Measurements from ENCODE around the gene EVPL. TPM values are rescaled to one million over a fixed set of nuclear protein-coding genes. Genes with fewer than 3 reads are reported as not detected.

Gene EVPL
- total RNA-seq, 1 experiment from 2014 or later = 7.7 TPM

DNA sequence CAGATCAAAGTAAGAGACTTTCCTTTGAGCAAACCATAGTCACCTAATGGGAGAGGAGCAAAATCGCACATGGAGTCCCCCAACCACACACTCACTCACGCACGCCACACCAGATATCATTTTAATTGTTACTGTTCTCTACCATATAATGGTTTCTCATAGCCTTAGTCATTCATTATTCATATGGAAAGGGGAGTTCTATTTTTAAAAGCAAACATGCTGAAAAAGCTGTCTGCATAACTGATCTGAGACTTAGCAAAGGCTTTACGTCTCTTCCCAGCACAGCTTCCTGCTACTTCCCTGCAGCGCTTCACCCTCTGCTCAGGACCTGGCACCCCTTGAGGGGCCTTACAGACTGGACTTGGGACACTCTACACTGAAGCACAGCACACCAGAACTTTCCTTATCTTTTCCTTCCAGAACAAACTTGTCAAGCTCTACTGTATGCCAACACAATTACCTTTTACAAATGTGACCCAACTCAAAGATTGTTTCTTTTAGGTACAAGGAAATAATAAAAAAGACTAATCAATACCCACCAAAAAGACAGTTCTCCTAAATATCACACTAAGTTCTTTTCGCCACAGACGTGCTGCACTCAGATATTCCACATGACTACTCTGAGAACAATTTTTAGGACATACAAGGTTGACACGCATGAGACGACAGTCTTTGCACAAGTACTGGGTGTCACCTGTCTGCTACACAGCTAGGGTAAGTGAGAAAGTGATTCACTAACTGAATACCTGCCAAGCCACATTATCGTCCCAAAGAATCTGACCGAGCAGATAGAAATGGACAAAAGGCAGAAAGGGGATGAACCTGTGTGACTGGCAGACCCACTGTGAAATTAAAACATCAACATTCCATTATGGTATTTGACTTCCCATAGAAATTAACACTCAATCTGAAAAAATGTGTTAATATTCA lies 23.7 kb upstream of the EVPL start:
- DNase-seq (ENCODE audit: unreplicated experiment) = no peak
- CTCF ChIA-PET = interaction anchor here (0.6 to 1.4 kb wide), 3 partner anchors 16 to 303 kb away, joined by 4 to 6 read pairs (median 4); no protein-coding TSS in a partner anchor

DNA sequence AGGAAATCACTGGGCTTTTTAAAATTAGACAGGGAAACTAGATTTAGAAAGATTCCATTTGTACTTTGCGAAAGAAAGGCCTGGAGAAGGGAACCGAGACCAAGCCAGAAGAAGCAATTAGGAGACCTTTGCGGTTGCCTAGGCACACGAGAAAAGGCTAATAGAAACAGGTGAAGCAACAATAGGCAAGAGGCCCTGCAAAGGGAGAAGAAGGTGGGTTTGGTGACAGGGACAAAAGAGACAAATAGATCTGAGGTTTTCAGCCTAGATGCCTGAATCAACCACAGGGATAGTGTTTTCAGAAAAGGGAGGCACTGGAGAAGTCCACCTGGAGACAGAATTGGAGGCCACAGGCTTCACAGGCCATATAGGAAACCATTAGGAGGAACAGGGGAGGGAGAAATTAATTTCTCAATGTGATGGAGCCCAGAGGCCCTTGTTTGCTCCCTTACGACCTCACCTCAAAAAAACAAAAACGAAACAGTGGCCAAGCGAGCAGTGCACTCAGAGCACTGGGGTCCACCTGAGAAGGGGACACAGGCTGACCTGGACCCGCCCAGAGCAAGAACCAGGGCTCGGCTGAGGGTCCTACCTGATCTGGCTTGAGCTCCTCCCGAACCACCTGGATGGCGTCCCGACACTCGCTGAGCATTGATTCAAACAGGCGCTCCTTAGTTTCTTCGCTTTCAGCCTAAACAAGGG lies 22.9 kb upstream of the EVPL start:
- BruUV-seq (replicated peaks) = no TSS peak
- CTCF ChIA-PET = interaction anchor here (0.6 kb wide), 1 partner anchor 304 kb away, joined by 4 read pairs; no protein-coding TSS in a partner anchor
- peaks cover 13% of the 10 kb centered on the region for H3K4me1 Mint-ChIP-seq (ENCODE audit: insufficient read depth, unreplicated experiment)

More for the DNA sequence above, 23.7 kb upstream of the EVPL start:
- Mint-ChIP-seq H3K4me3 (ENCODE audit: unreplicated experiment) (no peak overlapping the region), H3K27ac (ENCODE audit: low read depth, unreplicated experiment) (peak overlapping the region; percentile 31), H3K36me3 (ENCODE audit: insufficient read depth, unreplicated experiment) (peaks cover 86% of the 10 kb centered on the region), H3K4me1 (ENCODE audit: insufficient read depth, unreplicated experiment) (peaks cover 13% of the 10 kb centered on the region), H3K27me3 (ENCODE audit: insufficient read depth, unreplicated experiment) (no peaks in the 10 kb centered on the region), H3K9me3 (ENCODE audit: unreplicated experiment) (peaks cover 5% of the 10 kb centered on the region)
- POLR2A ChIA-PET = interaction anchor here (0.6 to 0.9 kb wide), 2 partner anchors 29 to 63 kb away, joined by 3 to 4 read pairs; no protein-coding TSS in a partner anchor
- TF ChIP-seq, protein P1, sequence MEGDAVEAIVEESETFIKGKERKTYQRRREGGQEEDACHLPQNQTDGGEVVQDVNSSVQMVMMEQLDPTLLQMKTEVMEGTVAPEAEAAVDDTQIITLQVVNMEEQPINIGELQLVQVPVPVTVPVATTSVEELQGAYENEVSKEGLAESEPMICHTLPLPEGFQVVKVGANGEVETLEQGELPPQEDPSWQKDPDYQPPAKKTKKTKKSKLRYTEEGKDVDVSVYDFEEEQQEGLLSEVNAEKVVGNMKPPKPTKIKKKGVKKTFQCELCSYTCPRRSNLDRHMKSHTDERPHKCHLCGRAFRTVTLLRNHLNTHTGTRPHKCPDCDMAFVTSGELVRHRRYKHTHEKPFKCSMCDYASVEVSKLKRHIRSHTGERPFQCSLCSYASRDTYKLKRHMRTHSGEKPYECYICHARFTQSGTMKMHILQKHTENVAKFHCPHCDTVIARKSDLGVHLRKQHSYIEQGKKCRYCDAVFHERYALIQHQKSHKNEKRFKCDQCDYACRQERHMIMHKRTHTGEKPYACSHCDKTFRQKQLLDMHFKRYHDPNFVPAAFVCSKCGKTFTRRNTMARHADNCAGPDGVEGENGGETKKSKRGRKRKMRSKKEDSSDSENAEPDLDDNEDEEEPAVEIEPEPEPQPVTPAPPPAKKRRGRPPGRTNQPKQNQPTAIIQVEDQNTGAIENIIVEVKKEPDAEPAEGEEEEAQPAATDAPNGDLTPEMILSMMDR (IDR thresholded peaks at IDR 0.05; ENCODE audit: unreplicated experiment) = no peak
- no TSS peak for BruUV-seq (replicated peaks)
- intact Hi-C loops (cut with micrococcal nuclease) = no loop called here

DNA sequence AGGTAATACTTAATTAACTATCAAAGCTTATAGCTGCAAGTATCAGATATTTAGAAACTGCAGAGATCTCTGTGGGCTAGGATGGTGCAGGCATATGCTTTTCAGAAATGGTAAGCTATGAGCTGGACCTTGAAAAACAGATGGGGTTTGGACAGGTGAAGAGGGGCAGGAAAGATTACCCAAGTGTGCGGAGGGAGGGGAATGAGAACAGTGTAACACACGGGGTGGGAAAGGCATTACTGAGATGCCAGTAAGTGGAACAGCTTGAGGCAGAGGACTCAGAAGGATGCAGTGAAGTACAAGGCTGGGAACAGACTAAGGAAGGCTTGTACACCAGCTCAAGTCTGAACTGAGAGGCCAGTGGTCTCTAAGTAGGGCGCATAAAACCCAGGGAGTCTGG lies 22.1 kb upstream of the EVPL start:
- intact Hi-C loops (cut with micrococcal nuclease) = no loop called here
- ChIA-PET CTCF (interaction anchor here (0.5 kb wide), 1 partner anchor 49 kb away, joined by 3 read pairs; no protein-coding TSS in a partner anchor), POLR2A (interaction anchor here (1.1 to 1.4 kb wide), 2 partner anchors 10 to 22 kb away, joined by 3 to 4 read pairs; partner anchors contain the start of gene EVPL)
- no peak overlapping the region for H3K4me3 Mint-ChIP-seq (ENCODE audit: unreplicated experiment)
- peaks cover 11% of the 10 kb centered on the region for H3K4me1 Mint-ChIP-seq (ENCODE audit: insufficient read depth, unreplicated experiment)
- DNase-seq (ENCODE audit: unreplicated experiment) = no peak
- TF ChIP-seq, protein P1 (IDR thresholded peaks at IDR 0.05; ENCODE audit: unreplicated experiment) = no peak
- H3K27ac Mint-ChIP-seq (ENCODE audit: low read depth, unreplicated experiment) = peak overlapping the region; percentile 27
- peaks cover 5% of the 10 kb centered on the region for H3K9me3 Mint-ChIP-seq (ENCODE audit: unreplicated experiment)
- H3K27me3 Mint-ChIP-seq (ENCODE audit: insufficient read depth, unreplicated experiment) = no peaks in the 10 kb centered on the region
- peaks cover 89% of the 10 kb centered on the region for H3K36me3 Mint-ChIP-seq (ENCODE audit: insufficient read depth, unreplicated experiment)
- no TSS peak for BruUV-seq (replicated peaks)

More for the DNA sequence above, 22.9 kb upstream of the EVPL start:
- TF ChIP-seq, protein P1 (IDR thresholded peaks at IDR 0.05; ENCODE audit: unreplicated experiment) = no peak
- peaks cover 5% of the 10 kb centered on the region for H3K9me3 Mint-ChIP-seq (ENCODE audit: unreplicated experiment)
- POLR2A ChIA-PET = interaction anchor here (1.1 to 1.4 kb wide), 2 partner anchors 11 to 23 kb away, joined by 3 to 4 read pairs; partner anchors contain the start of gene EVPL
- no peaks in the 10 kb centered on the region for H3K27me3 Mint-ChIP-seq (ENCODE audit: insufficient read depth, unreplicated experiment)
- peaks cover 88% of the 10 kb centered on the region for H3K36me3 Mint-ChIP-seq (ENCODE audit: insufficient read depth, unreplicated experiment)
- intact Hi-C loops (cut with micrococcal nuclease) = no loop called here
- H3K27ac Mint-ChIP-seq (ENCODE audit: low read depth, unreplicated experiment) = no peak overlapping the region
- DNase-seq (ENCODE audit: unreplicated experiment) = no peak
- H3K4me3 Mint-ChIP-seq (ENCODE audit: unreplicated experiment) = no peak overlapping the region
